Suprapubic skin (tissue), 4 donors: ENCODE measurements around the gene EPHA6.

ENCODE experiments used
- EP300 ChIP-seq: sonication (generic); formaldehyde crosslinking; IDR thresholded peaks from one replicate; pipeline ENCODE4 v1.6.1; 2017; ENCODE audit warnings: antibody characterized with exemption
- POLR2A ChIP-seq, 2 donors: fragments of 450-650 bp; IDR thresholded peaks; one replicate each; pipeline ENCODE4 v1.6.1; 2017; ENCODE audit warnings: antibody characterized with exemption in 2 of 2, mild to moderate bottlenecking in 2 of 2, moderate library complexity in 2 of 2
- POLR2AphosphoS5 ChIP-seq, 3 donors: sonication (generic); formaldehyde crosslinking; IDR thresholded peaks; one replicate each; pipeline ENCODE4 v1.6.1; 2017; ENCODE audit warnings: antibody characterized with exemption in 3 of 3
- TF ChIP-seq, protein P1 (sequence below), 2 donors: fragments of 200-600 bp in 1 of 2; fragments of 450-650 bp in 1 of 2; sonication (generic) in 1 of 2; IDR thresholded peaks; one replicate each; pipeline ENCODE4 v1.5.1; 2016 to 2019; ENCODE audit warnings: antibody characterized with exemption in 2 of 2, mild to moderate bottlenecking in 1 of 2, moderate library complexity in 1 of 2

- TF ChIP-seq, protein P1, sequence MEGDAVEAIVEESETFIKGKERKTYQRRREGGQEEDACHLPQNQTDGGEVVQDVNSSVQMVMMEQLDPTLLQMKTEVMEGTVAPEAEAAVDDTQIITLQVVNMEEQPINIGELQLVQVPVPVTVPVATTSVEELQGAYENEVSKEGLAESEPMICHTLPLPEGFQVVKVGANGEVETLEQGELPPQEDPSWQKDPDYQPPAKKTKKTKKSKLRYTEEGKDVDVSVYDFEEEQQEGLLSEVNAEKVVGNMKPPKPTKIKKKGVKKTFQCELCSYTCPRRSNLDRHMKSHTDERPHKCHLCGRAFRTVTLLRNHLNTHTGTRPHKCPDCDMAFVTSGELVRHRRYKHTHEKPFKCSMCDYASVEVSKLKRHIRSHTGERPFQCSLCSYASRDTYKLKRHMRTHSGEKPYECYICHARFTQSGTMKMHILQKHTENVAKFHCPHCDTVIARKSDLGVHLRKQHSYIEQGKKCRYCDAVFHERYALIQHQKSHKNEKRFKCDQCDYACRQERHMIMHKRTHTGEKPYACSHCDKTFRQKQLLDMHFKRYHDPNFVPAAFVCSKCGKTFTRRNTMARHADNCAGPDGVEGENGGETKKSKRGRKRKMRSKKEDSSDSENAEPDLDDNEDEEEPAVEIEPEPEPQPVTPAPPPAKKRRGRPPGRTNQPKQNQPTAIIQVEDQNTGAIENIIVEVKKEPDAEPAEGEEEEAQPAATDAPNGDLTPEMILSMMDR (IDR thresholded peaks at IDR 0.05): no peak
- TF ChIP-seq POLR2A (IDR thresholded peaks at IDR 0.05) (no peak), POLR2AphosphoS5 (IDR thresholded peaks at IDR 0.05) (no peak), EP300 (no peak)
Measured at GRCh38 chr3:96959474-96959873, 145.1 kb downstream of the EPHA6 start.
